Measurements from ENCODE around the gene MYO5A.

DNA sequence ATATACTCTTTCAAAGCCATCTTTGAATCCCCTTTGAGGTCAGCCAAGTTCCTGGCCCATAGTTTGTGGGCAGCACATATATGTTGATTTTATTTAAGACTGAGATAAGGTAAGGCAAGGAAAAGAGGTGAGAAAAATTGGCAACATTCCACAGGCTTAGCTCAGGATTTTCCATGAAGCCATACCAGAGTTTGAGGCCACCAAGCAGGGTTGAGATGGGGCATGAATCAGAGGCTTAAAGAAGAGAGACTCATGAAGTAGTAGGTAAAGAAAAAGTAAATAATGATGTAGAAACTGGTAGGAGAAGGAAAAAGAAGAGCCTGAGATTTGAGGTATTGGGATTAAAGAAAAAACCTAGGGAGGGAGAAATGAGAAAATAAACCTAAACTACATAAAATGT lies 89.2 kb downstream of the MYO5A start:
- TF ChIP-seq CTCF (IDR thresholded peaks at IDR 0.05) (no peak), EP300 (IDR thresholded peaks at IDR 0.05) (no peak), POLR2A (IDR thresholded peaks at IDR 0.05; ENCODE audit: low read depth) (no peak), POLR2AphosphoS5 (IDR thresholded peaks at IDR 0.05) (no peak)
